ENCODE data around the gene UNC45A. TPM values are rescaled to one million over a fixed set of nuclear protein-coding genes. Genes with fewer than 3 reads are reported as not detected.

Gene UNC45A
- total and polyA plus RNA-seq, 2 donors (not counting 1 experiment from before 2014, with no cell fraction given), result 56.3 to 79.0 TPM

- H3K27me3 Mint-ChIP-seq, result no peaks in the 10 kb centered on the region
- WGBS (ENCODE audit: insufficient coverage), result 97% methylated on average over 7 of the region's 8 CpGs
- no peaks in the 10 kb centered on the region for H3K27me3 ChIP-seq (replicated peaks in 1 of 4; ENCODE audit: control extremely low read depth in 1 of 4, control insufficient read depth in 3 of 4, insufficient read depth in 4 of 4, low read length in 3 of 4)
- TF ChIP-seq EZH2 (IDR thresholded peaks at IDR 0.05; ENCODE audit: borderline replicate concordance, insufficient read depth, low read depth, low read length, poor library complexity, severe bottlenecking), result no peak
- no peak for TF ChIP-seq CTCF (IDR thresholded peaks at IDR 0.05)
- H3K4me1 ChIP-seq (ENCODE audit: control insufficient read depth in 2 of 2, insufficient read depth in 2 of 2, low read length in 2 of 2), result peaks cover 0 to 1% of the 10 kb centered on the region in 2 donors
- peaks cover 12% of the 10 kb centered on the region for H4K20me1 ChIP-seq (ENCODE audit: control insufficient read depth, insufficient read depth, low read length, poor library complexity, severe bottlenecking)
- no peak overlapping the region for H3K9ac ChIP-seq (ENCODE audit: low read length)
- no peak overlapping the region for H2AFZ ChIP-seq (ENCODE audit: insufficient read depth, low read depth, low read length, poor library complexity, severe bottlenecking)
- H3K27ac Mint-ChIP-seq, result no peak overlapping the region
- H3K4me2 ChIP-seq (replicated peaks; ENCODE audit: low read depth, low read length, poor library complexity, severe bottlenecking), result no peak overlapping the region
- no peak overlapping the region for H3K4me3 ChIP-seq (ENCODE audit: control extremely low read depth in 1 of 5, extremely low read depth in 1 of 5, insufficient read depth in 1 of 5, low read depth in 2 of 5, low read length in 4 of 5)
- no peak overlapping the region for H3K27ac ChIP-seq (ENCODE audit: low read length in 2 of 2)
- H3K36me3 ChIP-seq (replicated peaks in 1 of 2; ENCODE audit: control extremely low read depth in 1 of 2, control insufficient read depth in 1 of 2, extremely low read depth in 1 of 2, insufficient read depth in 2 of 2, low read length in 1 of 2), result peaks cover 0 to 85% of the 10 kb centered on the region in 2 experiments
- no peaks in the 10 kb centered on the region for H3K9me3 ChIP-seq (ENCODE audit: control extremely low read depth in 1 of 3, control insufficient read depth in 2 of 3, insufficient read depth in 1 of 3, low read length in 2 of 3)
- no peaks in the 10 kb centered on the region for H3K79me2 ChIP-seq (ENCODE audit: control insufficient read depth, insufficient read depth, low read length)
- ChIA-PET POLR2A (no interaction called here), CTCF (no interaction called here)
- ATAC-seq (ENCODE audit: low read depth), result no peak
- no peak overlapping the region for H3K4me3 Mint-ChIP-seq
- no peak for DNase-seq
- H3K4me1 Mint-ChIP-seq, result peaks cover 1% of the 10 kb centered on the region
- no peaks in the 10 kb centered on the region for H3K9me3 Mint-ChIP-seq (ENCODE audit: insufficient read depth)
- intact Hi-C loops (cut with micrococcal nuclease), result no loop called here
These were observed 25.1 kb upstream of the UNC45A start for GRCh38 chr15:90909976-90910375.

- no peak overlapping the region for H3K4me3 Mint-ChIP-seq
These were observed 24.4 kb upstream of the UNC45A start for GRCh38 chr15:90910441-90911301.

More at GRCh38 chr15:90910441-90911301, 24.4 kb upstream of the UNC45A start:
- Histone ChIP-seq H3K27me3 (replicated peaks in 1 of 4; ENCODE audit: control extremely low read depth in 1 of 4, control insufficient read depth in 3 of 4, insufficient read depth in 4 of 4, low read length in 3 of 4) (no peaks in the 10 kb centered on the region), H3K79me2 (ENCODE audit: control insufficient read depth, insufficient read depth, low read length) (no peaks in the 10 kb centered on the region), H4K20me1 (ENCODE audit: control insufficient read depth, insufficient read depth, low read length, poor library complexity, severe bottlenecking) (peaks cover 8% of the 10 kb centered on the region), H3K36me3 (replicated peaks in 1 of 2; ENCODE audit: control extremely low read depth in 1 of 2, control insufficient read depth in 1 of 2, extremely low read depth in 1 of 2, insufficient read depth in 2 of 2, low read length in 1 of 2) (peaks cover 0 to 85% of the 10 kb centered on the region in 2 experiments), H3K27ac (ENCODE audit: low read length in 2 of 2) (no peak overlapping the region), H3K4me3 (ENCODE audit: control extremely low read depth in 1 of 5, extremely low read depth in 1 of 5, insufficient read depth in 1 of 5, low read depth in 2 of 5, low read length in 4 of 5) (no peak overlapping the region), H2AFZ (ENCODE audit: insufficient read depth, low read depth, low read length, poor library complexity, severe bottlenecking) (no peak overlapping the region), H3K4me1 (ENCODE audit: control insufficient read depth in 2 of 2, insufficient read depth in 2 of 2, low read length in 2 of 2) (peaks cover 0 to 8% of the 10 kb centered on the region in 2 donors), H3K9me3 (ENCODE audit: control extremely low read depth in 1 of 3, control insufficient read depth in 2 of 3, insufficient read depth in 1 of 3, low read length in 2 of 3) (no peaks in the 10 kb centered on the region), H3K4me2 (replicated peaks; ENCODE audit: low read depth, low read length, poor library complexity, severe bottlenecking) (no peak overlapping the region), H3K9ac (ENCODE audit: low read length) (no peak overlapping the region)
- ATAC-seq (ENCODE audit: low read depth), result no peak
- POLR2A ChIA-PET, result no interaction called here
- CTCF ChIA-PET, result no interaction called here
- Mint-ChIP-seq H3K9me3 (ENCODE audit: insufficient read depth) (no peaks in the 10 kb centered on the region), H3K27me3 (no peaks in the 10 kb centered on the region), H3K4me1 (peaks cover 6% of the 10 kb centered on the region), H3K27ac (no peak overlapping the region)
- TF ChIP-seq EZH2 (IDR thresholded peaks at IDR 0.05; ENCODE audit: borderline replicate concordance, insufficient read depth, low read depth, low read length, poor library complexity, severe bottlenecking) (no peak), CTCF (IDR thresholded peaks at IDR 0.05) (no peak)
- no peak for DNase-seq
- intact Hi-C loops (cut with micrococcal nuclease), result no loop called here
- 98% methylated on average over 14 of the region's 24 CpGs for WGBS (ENCODE audit: insufficient coverage)
